ENCODE results near the gene CC2D2B. TPM values are rescaled to one million over a fixed set of nuclear protein-coding genes. Genes with fewer than 3 reads are reported as not detected.
A peak's percentile ranks its signal among the peaks of the same experiment; 100 is the strongest.

Gene CC2D2B
- total RNA-seq, 1 experiment from 2014 or later = not detected

GRCh38 chr10:95861386-95861785 lies 46.4 kb upstream of the CC2D2B start:
- H3K27me3 ChIP-seq (ENCODE audit: low read length) = no peaks in the 10 kb centered on the region
- no peak overlapping the region for H3K4me3 ChIP-seq (ENCODE audit: low read length)
- H4K20me1 ChIP-seq (ENCODE audit: low read length) = no peaks in the 10 kb centered on the region
- H3K27ac ChIP-seq (ENCODE audit: low read length) = no peak overlapping the region
- intact Hi-C loops (cut with micrococcal nuclease) = no loop called here
- H3K4me2 ChIP-seq (ENCODE audit: low read length) = no peak overlapping the region
- CTCF ChIA-PET = no interaction called here
- H3K36me3 ChIP-seq (ENCODE audit: low read depth, low read length) = no peaks in the 10 kb centered on the region
- H3K9me2 ChIP-seq (replicated peaks; ENCODE audit: low read length) = no peaks in the 10 kb centered on the region
- POLR2A ChIA-PET (ENCODE audit: unreplicated experiment) = no interaction called here
- no peak overlapping the region for H3K9ac ChIP-seq (ENCODE audit: low read length)
- TF ChIP-seq CTCF (conservative IDR thresholded peaks at IDR 0.05; ENCODE audit: low read depth, low read length) (no peak), EZH2 (IDR thresholded peaks at IDR 0.05; ENCODE audit: low read length, unreplicated experiment) (no peak), EZH2phosphoT487 (IDR thresholded peaks at IDR 0.05; ENCODE audit: borderline replicate concordance, low read length) (no peak)
- H3K79me2 ChIP-seq (ENCODE audit: low read length) = no peaks in the 10 kb centered on the region
- DNase-seq (no peak), ATAC-seq (no peak)
- no peak overlapping the region for H2AFZ ChIP-seq (ENCODE audit: low read length)
- 0 out of 2 replicates have a peak, but pooled peaks cover 6% of the 10 kb centered on the region for H3K4me1 ChIP-seq (ENCODE audit: insufficient read depth, low read length)
- H3K9me3 ChIP-seq (ENCODE audit: low read length) = no peaks in the 10 kb centered on the region
- no TSS peak for BruUV-seq (replicated peaks)
- no peaks in the 10 kb centered on the region for H3F3A ChIP-seq (ENCODE audit: low read length, unreplicated experiment)

GRCh38 chr10:95864906-95865813 lies 42.6 kb upstream of the CC2D2B start:
- no peaks in the 10 kb centered on the region for H3K9me2 ChIP-seq (replicated peaks; ENCODE audit: low read length)
- DNase-seq = peak; percentile 56
- no peaks in the 10 kb centered on the region for H3K79me2 ChIP-seq (ENCODE audit: low read length)
- no peaks in the 10 kb centered on the region for H3K4me1 ChIP-seq (ENCODE audit: insufficient read depth, low read length)
- TF ChIP-seq CTCF (conservative IDR thresholded peaks at IDR 0.05; ENCODE audit: low read depth, low read length) (peak; percentile 70), EZH2phosphoT487 (IDR thresholded peaks at IDR 0.05; ENCODE audit: borderline replicate concordance, low read length) (no peak)
- H3K36me3 ChIP-seq (ENCODE audit: low read depth, low read length) = no peaks in the 10 kb centered on the region
- no peaks in the 10 kb centered on the region for H4K20me1 ChIP-seq (ENCODE audit: low read length)
- H3K4me2 ChIP-seq (ENCODE audit: low read length) = no peak overlapping the region
- H3K9ac ChIP-seq (ENCODE audit: low read length) = no peak overlapping the region
- H3F3A ChIP-seq (ENCODE audit: low read length, unreplicated experiment) = no peaks in the 10 kb centered on the region
- ATAC-seq = peak; percentile 87
- no peak overlapping the region for H3K27ac ChIP-seq (ENCODE audit: low read length)
- no TSS peak for BruUV-seq (replicated peaks)
- 0 out of 2 replicates have a peak overlapping the region, but pooled peaks have one; percentile 21 for H2AFZ ChIP-seq (ENCODE audit: low read length)
- H3K9me3 ChIP-seq (ENCODE audit: low read length) = no peaks in the 10 kb centered on the region
- intact Hi-C loops (cut with micrococcal nuclease) = loop anchor here (1.0 kb wide), 1 partner anchor 171 kb away; no protein-coding TSS in a partner anchor
- ChIA-PET CTCF (interaction anchor here (0.6 to 1.3 kb wide), 2 partner anchors 146 to 171 kb away, joined by 3 to 12 read pairs; partner anchors contain the start of gene TCTN3), POLR2A (ENCODE audit: unreplicated experiment) (interaction anchor here (0.6 kb wide), 1 partner anchor 171 kb away, joined by 4 read pairs; no protein-coding TSS in a partner anchor)
- no peak overlapping the region for H3K4me3 ChIP-seq (ENCODE audit: low read length)
- H3K27me3 ChIP-seq (ENCODE audit: low read length) = no peaks in the 10 kb centered on the region

Measured in PC-3 (cell line).